Measurements from ENCODE around the gene RPS4Y2.

The RPS4Y2 gene

GRCh38 chrY:20817067-20817466, 61.2 kb downstream of the RPS4Y2 start:
- Histone ChIP-seq H3K36me3 (no peaks in the 10 kb centered on the region), H3K4me1 (ENCODE audit: control insufficient read depth in 1 of 2, insufficient read depth in 1 of 2, low read depth in 1 of 2, low read length in 1 of 2) (no peaks in the 10 kb centered on the region), H3K27me3 (no peaks in the 10 kb centered on the region), H3K27ac (no peak overlapping the region), H3K4me3 (ENCODE audit: low read depth in 1 of 2, low read length in 1 of 2) (no peak overlapping the region), H3K9me3 (no peaks in the 10 kb centered on the region)
- TF ChIP-seq, protein P1, sequence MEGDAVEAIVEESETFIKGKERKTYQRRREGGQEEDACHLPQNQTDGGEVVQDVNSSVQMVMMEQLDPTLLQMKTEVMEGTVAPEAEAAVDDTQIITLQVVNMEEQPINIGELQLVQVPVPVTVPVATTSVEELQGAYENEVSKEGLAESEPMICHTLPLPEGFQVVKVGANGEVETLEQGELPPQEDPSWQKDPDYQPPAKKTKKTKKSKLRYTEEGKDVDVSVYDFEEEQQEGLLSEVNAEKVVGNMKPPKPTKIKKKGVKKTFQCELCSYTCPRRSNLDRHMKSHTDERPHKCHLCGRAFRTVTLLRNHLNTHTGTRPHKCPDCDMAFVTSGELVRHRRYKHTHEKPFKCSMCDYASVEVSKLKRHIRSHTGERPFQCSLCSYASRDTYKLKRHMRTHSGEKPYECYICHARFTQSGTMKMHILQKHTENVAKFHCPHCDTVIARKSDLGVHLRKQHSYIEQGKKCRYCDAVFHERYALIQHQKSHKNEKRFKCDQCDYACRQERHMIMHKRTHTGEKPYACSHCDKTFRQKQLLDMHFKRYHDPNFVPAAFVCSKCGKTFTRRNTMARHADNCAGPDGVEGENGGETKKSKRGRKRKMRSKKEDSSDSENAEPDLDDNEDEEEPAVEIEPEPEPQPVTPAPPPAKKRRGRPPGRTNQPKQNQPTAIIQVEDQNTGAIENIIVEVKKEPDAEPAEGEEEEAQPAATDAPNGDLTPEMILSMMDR (IDR thresholded peaks at IDR 0.05), result no peak

Data from neutrophil (primary cell).